HepG2 (cell line): Measurements from ENCODE around the gene ATP1A1. TPM values are rescaled to one million over a fixed set of nuclear protein-coding genes. Genes with fewer than 3 reads are reported as not detected.

Experiments
- ATAC-seq: fragments of 200-7000 bp; cut with Tn5 transposase; 3 replicates; pipeline ENCODE4 v1.9.1; 2020; ENCODE audit warnings: mild to moderate bottlenecking, moderate library complexity
- BruUV-seq: library from RNA; stranded (reverse); fragments of 400-500 nt; replicated peaks from 2 replicates; lab custom pipeline; 2021; lab: Mats Ljungman, UMichigan
- CTCF ChIA-PET: fragments of 300-600 bp; formaldehyde crosslinking; extraction: SDS; loops from one replicate; lab custom pipeline; 2021; ENCODE audit warnings: low total read pairs, inconsistent platforms, low intra/inter-chr PET ratio; lab: Yijun Ruan, JAX
- POLR2A ChIA-PET: fragments of 350-600 bp; sonication (Branson Sonifier 250); formaldehyde crosslinking; loops from one replicate; lab custom pipeline; 2020; ENCODE audit warnings: antibody characterized with exemption, inconsistent platforms; lab: Yijun Ruan, JAX
- DNase-seq: peaks from one replicate; pipeline ENCODE4 v3.0.0-alpha.2; 2015; ENCODE audit warnings: low spot score
- FAIRE-seq: peaks from 3 replicates; lab custom pipeline; 2011; peaks lifted over from hg19 to GRCh38; lab: Jason Lieb, UNC
- H2AFZ ChIP-seq: one replicate; pipeline ENCODE4 v1.6.1; 2011; ENCODE audit warnings: low read length, inconsistent platforms
- H3K27ac ChIP-seq: fragments of 300-600 bp; 3 replicates; pipeline ENCODE4 v1.8.0; 2011; ENCODE audit warnings: mixed run types, mild to moderate bottlenecking, mixed read lengths, low read length, inconsistent platforms; ENCODE audit not compliant: insufficient read depth; ENCODE audit errors: extremely low read length
- H3K27me3 ChIP-seq, 2 experiments: fragments of 200-600 bp in 1 of 2; 2 replicates in 1 of 2; 3 replicates in 1 of 2; pipeline versions ENCODE4 v1.6.0 to v1.8.0; 2011; ENCODE audit warnings: low read length in 2 of 2, mild to moderate bottlenecking in 2 of 2, moderate library complexity in 2 of 2, inconsistent platforms in 1 of 2; ENCODE audit not compliant: insufficient read depth in 2 of 2, control insufficient read depth in 1 of 2
- H3K36me3 ChIP-seq, 2 experiments: fragments of 200-600 bp in 1 of 2; replicated peaks in 1 of 2; 2 replicates in 1 of 2; 3 replicates in 1 of 2; pipeline versions ENCODE4 v1.5.1 to v1.8.0; 2011; ENCODE audit warnings: low read length in 2 of 2, inconsistent platforms in 1 of 2; ENCODE audit not compliant: insufficient read depth in 2 of 2, control insufficient read depth in 1 of 2
- H3K4me1 ChIP-seq: 2 replicates; pipeline ENCODE4 v1.5.1; 2012; ENCODE audit warnings: low read length, inconsistent platforms; ENCODE audit not compliant: insufficient read depth
- H3K4me2 ChIP-seq: 2 replicates; pipeline ENCODE4 v1.6.0; 2011; ENCODE audit warnings: low read depth, low read length, inconsistent platforms
- H3K4me3 ChIP-seq, 3 experiments: fragments of 200-600 bp in 1 of 3; sonication (generic), shearing (Covaris generic) in 1 of 3; replicated peaks in 1 of 3; 2 replicates each; pipeline ENCODE4 v1.5.1; 2011 to 2016; ENCODE audit warnings: low read length in 3 of 3, inconsistent platforms in 2 of 3, low read depth in 2 of 3, mild to moderate bottlenecking in 2 of 3, control low read depth in 1 of 3, mixed read lengths in 1 of 3; ENCODE audit not compliant: insufficient read depth in 1 of 3
- H3K79me2 ChIP-seq: one replicate; pipeline ENCODE4 v1.6.1; 2011; ENCODE audit warnings: low read length, inconsistent platforms; ENCODE audit not compliant: insufficient read depth
- H3K9ac ChIP-seq: 2 replicates; pipeline ENCODE4 v1.6.0; 2011; ENCODE audit warnings: mild to moderate bottlenecking, low read depth, low read length, inconsistent platforms; ENCODE audit not compliant: insufficient read depth
- H3K9me3 ChIP-seq: 2 replicates; pipeline ENCODE4 v1.5.1; 2012; ENCODE audit warnings: mild to moderate bottlenecking, low read length
- H4K20me1 ChIP-seq: 2 replicates; pipeline ENCODE4 v1.6.0; 2011; ENCODE audit warnings: inconsistent platforms, mild to moderate bottlenecking, low read length, moderate library complexity; ENCODE audit not compliant: insufficient read depth
- CERS6 ChIP-seq: sonication (generic); formaldehyde crosslinking; IDR thresholded peaks from 2 replicates; pipeline ENCODE4 v1.5.0; 2020; ENCODE audit warnings: missing genetic modification reagents
- FOXJ3 ChIP-seq: sonication (generic); formaldehyde crosslinking; IDR thresholded peaks from 2 replicates; pipeline ENCODE4 v1.4.0; 2020; ENCODE audit warnings: missing genetic modification reagents, mild to moderate bottlenecking, borderline replicate concordance
- HDAC1 ChIP-seq: sonication (generic); formaldehyde crosslinking; IDR thresholded peaks from 2 replicates; pipeline ENCODE4 v1.5.1; 2020; ENCODE audit warnings: mild to moderate bottlenecking, missing genetic modification reagents
- KLF12 ChIP-seq: sonication (generic); formaldehyde crosslinking; IDR thresholded peaks from 2 replicates; pipeline ENCODE4 v1.4.0; 2020; ENCODE audit warnings: missing genetic modification reagents, borderline replicate concordance
- MAFG ChIP-seq: sonication (generic); formaldehyde crosslinking; IDR thresholded peaks from 2 replicates; pipeline ENCODE4 v1.5.1; 2020; ENCODE audit warnings: mild to moderate bottlenecking, missing genetic modification reagents
- MXI1 ChIP-seq: IDR thresholded peaks from 3 replicates; pipeline ENCODE4 v1.6.1; 2012; ENCODE audit warnings: low read depth, low read length, inconsistent platforms, borderline replicate concordance
- TIGD3 ChIP-seq: sonication (generic); formaldehyde crosslinking; IDR thresholded peaks from 2 replicates; pipeline ENCODE4 v1.5.1; 2020; ENCODE audit warnings: mild to moderate bottlenecking, missing genetic modification reagents, borderline replicate concordance
- U2AF2 ChIP-seq: fragments of 200-400 bp; formaldehyde crosslinking; IDR thresholded peaks from 2 replicates; pipeline ENCODE4 v1.6.1; 2017; ENCODE audit warnings: low read depth, mild to moderate bottlenecking, low read length
- ZBTB14 ChIP-seq: sonication (generic); formaldehyde crosslinking; IDR thresholded peaks from 2 replicates; pipeline ENCODE4 v1.4.0; 2020; ENCODE audit warnings: missing genetic modification reagents
- ZBTB7A ChIP-seq: sonication (generic); formaldehyde crosslinking; IDR thresholded peaks from 2 replicates; pipeline ENCODE4 v1.8.0; 2022; ENCODE audit warnings: mild to moderate bottlenecking, missing genetic modification reagents
- ZNF224 ChIP-seq: sonication (generic); formaldehyde crosslinking; IDR thresholded peaks from 2 replicates; pipeline ENCODE4 v1.5.0; 2020; ENCODE audit warnings: mild to moderate bottlenecking, missing genetic modification reagents
- ZNF431 ChIP-seq: sonication (generic); formaldehyde crosslinking; IDR thresholded peaks from 2 replicates; pipeline ENCODE4 v1.9.0; 2022; ENCODE audit warnings: missing genetic modification reagents, low read depth, mild to moderate bottlenecking, borderline replicate concordance
- ZNF484 ChIP-seq: sonication (generic); formaldehyde crosslinking; IDR thresholded peaks from 2 replicates; pipeline ENCODE4 v1.5.1; 2020; ENCODE audit warnings: mild to moderate bottlenecking, low read depth, missing genetic modification reagents, borderline replicate concordance
- ZNF556 ChIP-seq: sonication (generic); formaldehyde crosslinking; IDR thresholded peaks from 2 replicates; pipeline ENCODE4 v1.4.0; 2020; ENCODE audit warnings: mild to moderate bottlenecking, missing genetic modification reagents, borderline replicate concordance
- ZNF792 ChIP-seq: IDR thresholded peaks from 2 replicates; pipeline ENCODE4 v1.6.1; 2016
- in situ Hi-C: cut with HindIII; loops from 2 replicates; pipeline ENCODE4 v1.10.0; 2017; ENCODE audit warnings: low pct_unique_long_range_greater_than_20kb; ENCODE audit not compliant: extremely low pct_ligation_motif_present
- intact Hi-C: fragments of 100-400 bp; cut with micrococcal nuclease; formaldehyde crosslinking; loops from one replicate; pipeline ENCODE4 v1.10.0; 2022; ENCODE audit not compliant: unreplicated experiment
- polyA plus RNA-seq, 8 experiments: library from polyadenylated mRNA; depleted of rRNA in 3 of 8; stranded (reverse) in 7 of 8; unstranded in 1 of 8; fragments of >200 nt; fragmentation: Illumina TruSeq in 4 of 8; extraction: Trizol in 4 of 8; gene quantifications; 2 replicates each; pipeline versions ENCODE4 v1.2.1 to v1.2.3, GENCODE V29; 2011 to 2016; ENCODE audit warnings: low read depth in 4 of 8, missing spikeins in 1 of 8, mixed read lengths in 1 of 8; ENCODE audit not compliant: insufficient read depth in 1 of 8
- total RNA-seq, 5 experiments: library from RNA; depleted of rRNA; stranded (reverse); fragments of >200 nt; fragmentation: Illumina TruSeq; extraction: Trizol; gene quantifications; 2 replicates each; pipeline ENCODE4 v1.2.3, GENCODE V29; 2016; ENCODE audit warnings: low read depth in 1 of 5

The ATP1A1 gene
- total and polyA plus RNA-seq, 2 of the 13 experiments (the other 11 are each of a cell fraction or from before 2014, with no cell fraction given), result 280 to 705 TPM

GRCh38 chr1:116449578-116449977 is 76.5 kb downstream of the ATP1A1 start:
- intact Hi-C loops (no loop called here), in situ Hi-C loops (no loop called here)
- Histone ChIP-seq H3K4me3 (no peak overlapping the region), H4K20me1 (no peaks in the 10 kb centered on the region), H3K79me2 (no peaks in the 10 kb centered on the region), H3K27ac (no peak overlapping the region), H3K4me2 (no peak overlapping the region), H3K9ac (no peak overlapping the region), H2AFZ (no peak overlapping the region), H3K27me3 (no peaks in the 10 kb centered on the region), H3K9me3 (no peaks in the 10 kb centered on the region), H3K36me3 (no peaks in the 10 kb centered on the region), H3K4me1 (peaks cover 68% of the 10 kb centered on the region)
- FAIRE-seq (no peak), DNase-seq (no peak), ATAC-seq (no peak)
- no peak for TF ChIP-seq MXI1
- TF ChIP-seq ZNF792, result no peak
- TF ChIP-seq ZBTB14 (CRISPR knock-in tag), result no peak
- TF ChIP-seq KLF12, result no peak
- no peak for TF ChIP-seq ZNF556
- TF ChIP-seq ZBTB7A (CRISPR knock-in tag), result no peak
- TF ChIP-seq ZNF484, result no peak
- TF ChIP-seq U2AF2, result no peak
- no peak for TF ChIP-seq ZNF431 (CRISPR knock-in tag)
- no peak for TF ChIP-seq TIGD3 (CRISPR knock-in tag)
- TF ChIP-seq CERS6 (CRISPR knock-in tag), result no peak
- no peak for TF ChIP-seq HDAC1 (CRISPR knock-in tag)
- TF ChIP-seq ZNF224, result no peak
- no peak for TF ChIP-seq MAFG (CRISPR knock-in tag)
- TF ChIP-seq FOXJ3, result no peak
- CTCF ChIA-PET, result no interaction called here
- no TSS peak for BruUV-seq
- POLR2A ChIA-PET, result interaction anchor here (1.7 to 2.0 kb wide), 2 partner anchors 17 to 26 kb away, joined by 9 to 10 read pairs; no protein-coding TSS in a partner anchor
